Cerebellar nuclear complex (tissue), 1 donor: Measurements from ENCODE around the gene ABCB1.

Experiments used
- DNase-seq, 2 experiments: peaks; one replicate each; lab custom pipeline; 2025; lab: John Stamatoyannopoulos, UW

Gene ABCB1

DNA sequence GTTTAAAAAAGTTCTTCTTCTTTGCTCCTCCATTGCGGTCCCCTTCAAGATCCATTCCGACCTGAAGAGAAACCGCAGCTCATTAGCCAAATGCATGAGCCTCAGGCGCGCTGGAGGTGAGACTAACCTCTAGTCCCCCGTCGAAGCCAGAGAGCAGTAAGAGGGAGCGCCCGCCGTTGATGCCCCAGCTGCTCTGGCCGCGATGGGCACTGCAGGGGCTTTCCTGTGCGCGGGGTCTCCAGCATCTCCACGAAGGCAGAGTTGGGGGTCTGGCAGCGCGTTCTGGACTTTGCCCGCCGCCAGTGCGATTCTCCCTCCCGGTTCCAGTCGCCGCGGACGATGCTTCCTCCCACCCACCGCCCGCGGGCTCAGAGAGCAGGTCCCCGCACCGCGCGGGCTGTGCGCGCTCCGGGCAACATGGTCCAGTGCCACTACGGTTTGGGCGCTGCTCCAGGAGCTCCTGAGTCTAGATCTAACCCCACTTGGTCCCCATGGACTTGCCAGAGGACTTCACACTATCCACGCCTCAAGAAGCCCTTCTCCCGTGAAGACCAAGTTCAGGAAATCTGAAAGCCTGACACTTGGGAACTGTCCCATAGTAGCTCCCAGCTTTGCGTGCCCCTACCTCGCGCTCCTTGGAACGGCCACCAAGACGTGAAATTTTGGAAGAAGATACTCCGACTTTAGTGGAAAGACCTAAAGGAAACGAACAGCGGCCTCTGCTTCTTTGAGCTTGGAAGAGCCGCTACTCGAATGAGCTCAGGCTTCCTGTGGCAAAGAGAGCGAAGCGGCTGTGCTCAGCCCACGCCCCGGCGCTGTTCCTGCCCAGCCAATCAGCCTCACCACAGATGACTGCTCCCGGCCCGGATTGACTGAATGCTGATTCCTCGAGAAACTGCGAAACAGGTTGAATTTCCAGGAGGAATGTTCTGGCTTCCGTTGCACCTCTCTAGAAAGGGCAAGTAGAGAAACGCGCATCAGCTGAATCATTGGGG lies at the start of gene ABCB1:
ABCB1 (minus strand) TSS at position 755 of the 995 bp plus-strand sequence; CDS start at position 55, 700 bp downstream.
- no peak for DNase-seq

DNA sequence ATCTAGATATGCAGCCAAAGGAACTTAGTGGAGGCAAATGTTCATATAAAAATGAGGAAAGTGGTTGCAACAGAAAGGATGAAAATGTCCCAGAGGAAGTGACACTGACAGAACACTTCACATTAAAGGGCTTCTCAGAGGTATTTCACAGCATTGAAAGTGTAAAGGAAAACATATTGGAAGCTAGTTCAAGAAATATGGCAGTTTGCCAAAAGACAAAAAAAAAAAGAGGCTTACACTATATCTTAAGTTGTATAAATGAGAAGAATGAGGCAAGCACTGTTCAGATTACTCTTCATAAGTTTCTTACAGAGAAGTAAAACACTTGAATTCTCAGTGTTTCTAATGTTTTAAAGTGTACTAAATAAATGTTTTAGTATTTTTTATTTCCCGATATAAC lies 47.6 kb upstream of the ABCB1 start:
- no peak for DNase-seq

GRCh38 chr7:87645446-87645845 lies 44.8 kb upstream of the ABCB1 start:
- no peak for DNase-seq

GRCh38 chr7:87635921-87636320 lies 35.2 kb upstream of the ABCB1 start:
- no peak for DNase-seq

GRCh38 chr7:87628780-87629569 lies 28.3 kb upstream of the ABCB1 start:
- peak in 1 of 2 experiments; percentile 34 for DNase-seq

DNA sequence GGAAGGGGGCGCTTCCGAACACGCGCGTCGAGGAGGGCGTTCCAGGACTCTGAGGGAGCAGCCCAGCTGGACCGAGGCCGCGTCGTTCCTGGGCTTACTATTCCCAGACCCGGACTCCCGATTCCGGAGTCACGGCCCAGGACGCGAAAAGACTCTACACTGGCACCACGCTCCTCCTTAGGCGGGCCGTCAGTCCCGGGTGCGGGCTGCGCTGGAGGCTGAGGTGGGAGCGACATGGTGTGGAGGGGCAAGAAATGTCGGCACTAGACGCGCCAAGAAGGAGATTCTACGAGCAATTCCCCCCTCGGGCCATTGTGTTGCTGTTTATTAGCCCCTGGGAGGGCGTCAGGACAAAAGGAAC lies 26.9 kb upstream of the ABCB1 start:
- DNase-seq = no peak

DNA sequence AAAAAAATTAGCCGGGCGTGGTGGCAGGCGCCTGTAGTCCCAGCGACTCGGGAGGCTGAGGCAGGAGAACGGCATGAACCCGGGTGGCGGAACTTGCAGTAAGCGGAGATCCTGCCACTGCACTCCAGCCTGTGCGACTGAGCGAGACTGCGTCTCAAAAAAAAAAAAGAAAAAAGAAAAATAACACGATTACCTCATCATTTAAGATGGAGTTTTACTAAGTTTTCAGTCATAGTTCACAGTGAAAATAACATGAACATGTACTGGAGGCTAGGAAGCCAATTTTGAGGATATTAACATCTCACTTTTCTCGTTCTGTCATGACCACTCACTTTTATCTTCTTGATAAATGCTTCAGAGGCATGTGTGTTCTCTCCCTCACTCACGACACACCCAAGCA lies 24.4 kb upstream of the ABCB1 start:
- DNase-seq = no peak

- DNase-seq = no peak
Measured at GRCh38 chr7:87624628-87625027, 23.9 kb upstream of the ABCB1 start.

DNA sequence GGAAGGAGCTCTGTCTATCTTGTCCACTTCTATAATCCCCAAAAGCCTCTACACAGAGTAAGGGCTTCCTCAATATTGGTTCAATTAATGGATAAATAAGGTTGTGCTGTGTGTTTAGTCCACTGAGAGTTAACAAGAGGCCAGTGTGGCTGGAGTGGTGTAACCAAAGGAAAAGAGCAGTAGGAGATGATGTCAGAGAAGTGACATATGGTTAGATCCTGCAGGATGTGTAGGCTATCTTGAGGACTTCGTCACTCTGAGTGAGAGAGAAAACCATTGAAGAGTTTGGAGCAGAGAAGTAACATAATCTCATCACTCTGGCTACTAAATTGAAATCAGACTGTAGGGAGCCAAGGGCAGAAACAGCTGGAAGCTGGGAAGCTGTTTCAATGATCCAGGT lies 14.5 kb upstream of the ABCB1 start:
- DNase-seq = no peak

DNA sequence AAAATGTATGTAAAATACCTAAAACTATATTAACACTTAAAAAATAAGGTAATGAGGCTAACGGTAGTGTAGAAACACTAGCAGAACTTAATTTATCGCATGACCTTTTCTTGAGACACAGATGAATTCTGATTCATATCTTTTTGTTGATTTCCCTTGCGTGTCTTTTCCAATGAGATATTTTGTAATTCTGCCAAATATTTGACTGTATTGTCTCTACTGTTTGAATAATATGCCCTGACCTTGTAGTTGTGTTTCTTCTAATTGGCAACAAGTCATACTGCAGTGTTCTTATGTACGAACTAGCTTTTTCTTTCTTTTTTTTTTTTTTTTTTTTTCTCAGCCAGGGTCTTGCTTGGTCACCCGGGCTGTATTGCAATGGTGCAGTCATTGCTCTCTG lies 9.2 kb upstream of the ABCB1 start:
- no peak for DNase-seq

DNA sequence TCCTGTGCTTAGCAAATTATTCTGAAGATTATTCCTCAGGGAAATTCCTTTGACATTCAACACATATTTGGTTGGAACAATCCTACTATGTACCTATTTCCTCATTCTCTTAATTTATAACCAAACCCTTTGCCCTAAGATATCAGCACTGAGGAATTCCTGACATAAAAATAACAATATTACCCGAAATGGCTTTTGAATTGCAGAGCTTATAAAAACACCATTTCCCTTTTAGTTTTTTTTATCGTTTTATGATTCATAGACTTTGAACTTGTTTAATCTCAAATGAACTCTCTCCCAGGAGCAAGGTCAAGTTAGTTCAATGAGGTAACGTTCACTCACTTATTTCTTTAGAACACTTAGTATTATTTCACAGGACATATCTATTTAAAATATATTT lies 7.7 kb upstream of the ABCB1 start:
- DNase-seq = no peak

DNA sequence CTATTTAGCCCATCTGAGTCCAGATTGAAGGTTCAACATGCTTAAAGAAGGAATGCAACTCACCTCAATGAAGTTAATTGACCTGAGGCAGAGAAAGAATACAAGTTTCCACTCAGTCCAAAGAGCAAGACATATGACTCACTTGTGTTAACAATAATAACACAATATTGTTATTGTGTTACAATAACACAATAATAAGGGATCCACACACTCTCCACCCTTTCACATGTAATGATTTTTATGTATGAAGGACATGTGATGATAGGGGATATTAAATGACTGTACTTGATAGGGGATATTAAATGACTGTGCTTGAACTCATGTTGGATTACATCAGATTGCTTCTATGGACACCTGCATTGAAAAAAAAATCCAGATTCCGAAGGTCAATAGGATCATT lies 3.6 kb upstream of the ABCB1 start:
- DNase-seq = no peak

- DNase-seq = no peak
Measured at GRCh38 chr7:87599336-87599735, 1.3 kb downstream of the ABCB1 start.

GRCh38 chr7:87598234-87599009 lies 2.3 kb downstream of the ABCB1 start:
- no peak for DNase-seq

DNA sequence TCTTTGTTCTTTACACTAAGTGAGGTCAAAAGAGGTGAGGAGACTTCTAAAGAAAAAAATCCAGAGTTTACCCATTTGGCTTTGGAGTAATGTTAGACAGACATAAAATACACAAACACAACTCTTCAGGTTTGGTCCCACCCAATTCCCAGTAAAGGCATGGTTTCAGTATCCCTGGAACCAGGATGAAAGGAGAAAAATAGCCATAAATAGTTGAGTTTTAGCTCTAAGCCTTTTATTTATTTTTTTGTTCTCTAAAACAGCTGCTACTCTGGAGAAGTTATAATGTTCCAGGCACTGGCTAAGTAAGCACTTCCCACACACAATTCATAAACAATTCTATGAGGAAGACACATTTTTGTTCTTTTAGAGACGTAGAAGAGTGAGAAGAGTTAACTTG lies 4.0 kb downstream of the ABCB1 start:
- no peak for DNase-seq

DNA sequence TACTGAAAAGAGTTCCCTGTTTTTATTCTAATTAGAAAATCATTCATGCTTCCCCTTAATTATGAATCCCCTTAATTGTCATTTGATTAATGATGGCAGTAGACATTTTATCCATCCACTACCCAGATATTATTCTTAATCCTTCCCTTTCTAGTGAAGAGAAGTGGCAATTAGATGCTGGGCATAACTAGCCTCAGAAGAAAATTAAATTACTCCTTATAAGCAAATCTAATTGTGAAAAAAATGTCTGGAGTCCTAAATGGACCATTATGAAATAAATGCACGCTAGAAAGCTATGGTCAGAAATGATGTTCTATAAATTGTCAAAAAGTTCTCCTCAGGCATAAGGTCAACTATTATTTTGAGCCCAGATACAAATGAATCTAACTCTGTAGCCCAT lies 4.5 kb downstream of the ABCB1 start:
- DNase-seq = no peak

- DNase-seq = no peak
Measured at GRCh38 chr7:87592300-87592699, 8.4 kb downstream of the ABCB1 start.

GRCh38 chr7:87591211-87591610 lies 9.5 kb downstream of the ABCB1 start:
- DNase-seq = no peak

DNA sequence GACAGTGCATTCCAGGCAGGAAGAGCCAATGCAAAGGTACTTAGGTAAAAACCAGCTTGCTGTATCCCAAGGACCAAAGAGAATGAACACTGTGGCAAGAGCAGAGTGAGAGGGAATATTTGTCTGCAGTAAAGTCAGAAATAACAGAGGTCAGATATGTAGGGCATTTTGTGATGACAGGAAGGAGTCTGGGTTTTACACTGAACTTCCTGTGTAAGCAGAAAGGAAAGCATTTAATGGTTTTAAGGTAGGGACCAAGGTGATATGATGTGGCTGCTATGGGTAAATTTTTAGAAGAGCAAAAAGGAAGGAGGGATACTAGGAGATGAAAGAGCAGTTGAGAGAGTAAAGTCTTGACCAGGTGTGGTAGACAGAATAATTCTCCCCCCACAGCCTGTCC lies 10.1 kb downstream of the ABCB1 start:
- no peak for DNase-seq

DNA sequence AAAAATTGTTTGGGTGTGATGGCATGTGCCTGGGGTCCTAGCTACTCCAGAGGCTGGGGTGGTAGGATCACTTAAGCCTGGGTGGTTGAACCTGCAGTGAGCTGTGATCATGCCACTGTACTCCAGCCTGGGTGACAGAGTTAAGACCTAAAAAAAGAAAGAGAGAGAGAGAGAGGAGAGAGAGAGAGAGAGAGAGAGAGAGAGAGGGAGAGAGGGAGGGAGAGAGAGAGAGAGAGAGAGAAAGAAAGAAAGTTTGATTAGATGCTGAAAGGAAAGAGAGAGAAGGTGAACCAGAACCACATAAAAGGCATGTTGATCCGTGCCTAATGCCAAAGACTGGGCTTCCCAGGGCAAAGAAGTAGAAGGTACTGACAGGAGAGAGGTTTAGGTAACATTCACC lies 11.1 kb downstream of the ABCB1 start:
- DNase-seq = no peak

GRCh38 chr7:87581723-87582122 lies 19.0 kb downstream of the ABCB1 start:
- no peak for DNase-seq

DNA sequence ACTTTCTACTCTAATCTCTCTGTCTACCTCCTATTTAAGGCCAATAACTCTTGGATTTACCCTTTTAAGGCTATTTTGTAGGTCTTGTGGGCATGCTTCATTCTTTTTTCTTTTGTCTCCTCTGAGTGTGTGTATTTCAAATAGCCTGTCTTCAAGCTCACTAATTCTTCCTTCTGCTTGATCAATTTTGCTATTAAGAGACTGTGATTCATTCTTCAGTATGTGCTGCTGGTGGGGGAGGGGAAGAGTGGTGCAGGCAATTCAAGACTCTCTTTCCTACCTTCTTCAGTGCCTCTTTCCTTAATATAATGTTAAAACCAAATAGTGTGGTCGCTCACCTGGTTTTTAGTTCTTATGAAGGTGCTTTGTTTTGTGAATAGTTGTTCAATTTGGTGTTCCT lies 20.0 kb downstream of the ABCB1 start:
- DNase-seq = no peak
